Activated CD4-positive, alpha-beta memory T cell treated with anti-CD3 and anti-CD28 coated beads, Interleukin-2, amount 10 ng/mL, durations not matched to agents 7 days and 5 days (primary cell): ENCODE results near the gene ASCC3. TPM values are rescaled to one million over a fixed set of nuclear protein-coding genes. Genes with fewer than 3 reads are reported as not detected.

Source experiments
- CTCF ChIA-PET: fragments of 350-600 bp; sonication (Branson Sonifier 250); formaldehyde crosslinking; loops from one replicate; lab custom pipeline; 2021; ENCODE audit warnings: antibody characterized with exemption, inconsistent platforms; lab: Charles Lee
- POLR2A ChIA-PET: fragments of 350-600 bp; sonication (Branson Sonifier 250); formaldehyde crosslinking; loops from one replicate; lab custom pipeline; 2021; ENCODE audit warnings: antibody characterized with exemption; lab: Charles Lee
- DNase-seq: peaks from one replicate; pipeline ENCODE4 v3.0.0-alpha.2; 2020
- H3K27ac Mint-ChIP-seq: one replicate; pipeline ENCODE4 v1.8.0; 2021; ENCODE audit warnings: mild to moderate bottlenecking, mixed read lengths
- H3K27me3 Mint-ChIP-seq: one replicate; pipeline ENCODE4 v1.8.0; 2021; ENCODE audit warnings: mixed read lengths
- H3K36me3 Mint-ChIP-seq: one replicate; pipeline ENCODE4 v1.8.0; 2021; ENCODE audit warnings: low read depth, mixed read lengths
- H3K4me1 Mint-ChIP-seq: one replicate; pipeline ENCODE4 v1.8.0; 2021; ENCODE audit warnings: mixed read lengths
- H3K4me3 Mint-ChIP-seq: one replicate; pipeline ENCODE4 v1.8.0; 2021; ENCODE audit warnings: mild to moderate bottlenecking, mixed read lengths
- H3K9me3 Mint-ChIP-seq: one replicate; pipeline ENCODE4 v1.8.0; 2021; ENCODE audit warnings: mixed read lengths
- total RNA-seq, 2 experiments: library from RNA; stranded (reverse); gene quantifications; one replicate each; pipeline ENCODE4 v1.2.3, GENCODE V29; 2021

ASCC3 gene
- total RNA-seq, 2 experiments from 2014 or later = 42.4 to 46.0 TPM

GRCh38 chr6:100462706-100463629 is 418.2 kb downstream of the ASCC3 start:
- H3K27ac Mint-ChIP-seq = peak overlapping the region; percentile 47
- peaks cover 43% of the 10 kb centered on the region for H3K36me3 Mint-ChIP-seq
- CTCF ChIA-PET = interaction anchor here (0.9 to 1.3 kb wide), 2 partner anchors 17 to 346 kb away, joined by 3 read pairs; no protein-coding TSS in a partner anchor
- no peak overlapping the region for H3K4me3 Mint-ChIP-seq
- no peak for DNase-seq
- H3K4me1 Mint-ChIP-seq = peaks cover 35% of the 10 kb centered on the region
- H3K9me3 Mint-ChIP-seq = peaks cover 5% of the 10 kb centered on the region
- POLR2A ChIA-PET = interaction anchor here (2.0 kb wide), 1 partner anchor 10 kb away, joined by 6 read pairs; no protein-coding TSS in a partner anchor
- peaks cover 91% of the 10 kb centered on the region for H3K27me3 Mint-ChIP-seq

- ChIA-PET CTCF (interaction anchor here (0.9 to 1.3 kb wide), 2 partner anchors 16 to 345 kb away, joined by 3 read pairs; no protein-coding TSS in a partner anchor), POLR2A (interaction anchor here (2.0 kb wide), 1 partner anchor 11 kb away, joined by 6 read pairs; no protein-coding TSS in a partner anchor)
- no peak for DNase-seq
- Mint-ChIP-seq H3K4me1 (peaks cover 32% of the 10 kb centered on the region), H3K36me3 (peaks cover 47% of the 10 kb centered on the region), H3K27me3 (peaks cover 91% of the 10 kb centered on the region), H3K4me3 (no peak overlapping the region), H3K27ac (no peak overlapping the region), H3K9me3 (peaks cover 2% of the 10 kb centered on the region)
These were observed 419.0 kb downstream of the ASCC3 start for GRCh38 chr6:100461917-100462705.

DNA sequence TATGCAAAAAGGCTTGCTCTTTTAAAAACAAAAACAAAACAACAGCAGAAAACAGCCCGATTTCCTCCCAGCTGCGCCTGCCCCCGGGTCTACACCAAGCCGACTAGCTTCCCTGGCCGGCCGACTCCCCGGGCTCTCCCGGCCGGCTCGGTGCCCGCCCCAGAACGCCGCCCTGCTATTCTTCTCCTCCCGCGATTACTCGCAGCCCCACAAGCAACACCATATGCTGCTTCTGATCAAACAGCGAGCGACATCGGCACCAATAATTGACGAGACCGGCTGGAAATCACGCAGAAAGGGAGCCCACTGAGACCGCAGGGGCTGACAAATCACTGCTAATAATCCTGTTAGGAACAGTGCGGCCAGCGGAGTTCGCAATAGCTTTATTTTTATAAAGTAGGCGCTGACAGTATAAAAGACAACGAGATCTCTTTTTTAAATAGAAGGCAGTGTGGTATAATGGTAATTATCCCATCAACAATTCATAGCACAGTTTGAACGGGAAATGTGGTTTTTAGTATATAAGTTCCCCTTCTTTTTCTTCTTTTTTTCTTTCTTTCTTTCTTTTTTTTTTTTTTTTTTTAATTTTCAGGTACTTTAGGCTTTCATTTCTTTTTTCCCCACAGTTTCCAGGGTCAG is 419.7 kb downstream of the ASCC3 start:
- ChIA-PET POLR2A (interaction anchor here (2.0 kb wide), 1 partner anchor 11 kb away, joined by 6 read pairs; no protein-coding TSS in a partner anchor), CTCF (interaction anchor here (0.7 to 1.3 kb wide), 4 partner anchors 9 to 344 kb away, joined by 3 to 6 read pairs (median 3); no protein-coding TSS in a partner anchor)
- peaks cover 84% of the 10 kb centered on the region for H3K27me3 Mint-ChIP-seq
- H3K9me3 Mint-ChIP-seq = peaks cover 4% of the 10 kb centered on the region
- H3K27ac Mint-ChIP-seq = no peak overlapping the region
- H3K36me3 Mint-ChIP-seq = peaks cover 45% of the 10 kb centered on the region
- no peak for DNase-seq
- H3K4me1 Mint-ChIP-seq = peaks cover 26% of the 10 kb centered on the region
- H3K4me3 Mint-ChIP-seq = peak overlapping the region; percentile 30

DNA sequence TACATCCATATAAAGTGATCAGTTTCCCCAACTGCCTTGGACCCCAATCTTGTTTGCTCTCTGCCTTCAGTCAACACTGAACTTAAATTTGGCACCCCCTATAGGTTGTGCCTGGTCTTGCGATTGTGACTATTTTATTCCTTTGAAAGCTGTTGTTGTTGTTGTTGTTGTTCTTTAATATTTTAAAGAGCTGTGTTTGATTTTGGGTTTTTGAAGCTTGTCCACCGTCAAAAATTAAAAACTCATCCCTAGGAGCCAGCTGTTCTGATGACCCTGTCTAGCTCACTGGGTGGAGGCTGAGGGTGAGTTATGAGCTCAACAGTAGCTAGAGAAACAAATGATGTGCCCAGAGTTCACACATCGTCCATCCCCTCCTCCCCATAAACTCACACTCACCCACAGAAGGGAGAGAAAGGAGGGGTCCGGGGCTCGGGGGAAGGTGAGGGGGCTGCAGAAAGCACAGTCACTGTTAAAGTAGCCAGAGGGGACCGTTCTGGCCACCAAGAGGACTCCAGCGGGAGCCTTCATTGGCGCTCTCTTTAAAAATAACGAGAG is 420.4 kb downstream of the ASCC3 start:
- H3K4me3 Mint-ChIP-seq = no peak overlapping the region

DNA sequence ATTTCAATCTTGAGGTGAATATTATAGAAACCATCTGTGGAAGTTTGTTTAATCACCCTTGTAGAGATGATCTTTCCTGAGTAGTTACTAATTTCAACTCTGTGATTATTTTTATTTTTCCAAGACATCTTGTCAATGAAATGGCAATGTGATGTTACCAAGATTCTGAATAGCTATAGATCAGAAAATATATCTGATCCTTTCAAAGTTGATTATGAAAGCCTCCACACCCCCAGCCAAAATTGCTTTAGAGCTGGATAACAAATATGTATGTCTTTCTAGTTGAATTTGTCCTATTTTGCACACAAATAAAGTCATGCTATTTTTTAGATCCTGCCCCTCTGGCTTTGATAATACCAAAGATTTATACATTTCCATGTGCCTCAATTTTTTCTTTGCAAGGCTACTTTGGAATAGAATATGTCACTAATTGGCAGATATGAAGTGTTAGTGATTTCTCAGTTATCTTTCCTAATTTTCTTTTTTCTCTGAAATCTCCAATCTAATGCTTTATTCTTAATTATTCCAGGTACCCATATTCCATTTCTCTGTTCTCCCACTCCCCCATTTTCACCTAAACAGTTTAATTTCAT is 421.4 kb downstream of the ASCC3 start:
- CTCF ChIA-PET = interaction anchor here (1.0 kb wide), 1 partner anchor 343 kb away, joined by 3 read pairs; no protein-coding TSS in a partner anchor
- Mint-ChIP-seq H3K9me3 (peaks cover 13% of the 10 kb centered on the region), H3K27me3 (peaks cover 68% of the 10 kb centered on the region), H3K4me1 (peaks cover 21% of the 10 kb centered on the region), H3K27ac (no peak overlapping the region), H3K36me3 (peaks cover 46% of the 10 kb centered on the region), H3K4me3 (no peak overlapping the region)
- DNase-seq = no peak
- POLR2A ChIA-PET = interaction anchor here (1.2 kb wide), 1 partner anchor 11 kb away, joined by 3 read pairs; no protein-coding TSS in a partner anchor

More for the DNA sequence above, 420.4 kb downstream of the ASCC3 start:
- peaks cover 24% of the 10 kb centered on the region for H3K4me1 Mint-ChIP-seq
- ChIA-PET CTCF (interaction anchor here (0.7 to 1.0 kb wide), 5 partner anchors 10 to 344 kb away, joined by 3 to 6 read pairs (median 3); no protein-coding TSS in a partner anchor), POLR2A (interaction anchor here (1.2 to 2.0 kb wide), 2 partner anchors 10 to 12 kb away, joined by 3 to 6 read pairs; no protein-coding TSS in a partner anchor)
- no peak overlapping the region for H3K27ac Mint-ChIP-seq
- peaks cover 7% of the 10 kb centered on the region for H3K9me3 Mint-ChIP-seq
- peaks cover 77% of the 10 kb centered on the region for H3K27me3 Mint-ChIP-seq
- H3K36me3 Mint-ChIP-seq = peaks cover 42% of the 10 kb centered on the region
- DNase-seq = no peak

DNA sequence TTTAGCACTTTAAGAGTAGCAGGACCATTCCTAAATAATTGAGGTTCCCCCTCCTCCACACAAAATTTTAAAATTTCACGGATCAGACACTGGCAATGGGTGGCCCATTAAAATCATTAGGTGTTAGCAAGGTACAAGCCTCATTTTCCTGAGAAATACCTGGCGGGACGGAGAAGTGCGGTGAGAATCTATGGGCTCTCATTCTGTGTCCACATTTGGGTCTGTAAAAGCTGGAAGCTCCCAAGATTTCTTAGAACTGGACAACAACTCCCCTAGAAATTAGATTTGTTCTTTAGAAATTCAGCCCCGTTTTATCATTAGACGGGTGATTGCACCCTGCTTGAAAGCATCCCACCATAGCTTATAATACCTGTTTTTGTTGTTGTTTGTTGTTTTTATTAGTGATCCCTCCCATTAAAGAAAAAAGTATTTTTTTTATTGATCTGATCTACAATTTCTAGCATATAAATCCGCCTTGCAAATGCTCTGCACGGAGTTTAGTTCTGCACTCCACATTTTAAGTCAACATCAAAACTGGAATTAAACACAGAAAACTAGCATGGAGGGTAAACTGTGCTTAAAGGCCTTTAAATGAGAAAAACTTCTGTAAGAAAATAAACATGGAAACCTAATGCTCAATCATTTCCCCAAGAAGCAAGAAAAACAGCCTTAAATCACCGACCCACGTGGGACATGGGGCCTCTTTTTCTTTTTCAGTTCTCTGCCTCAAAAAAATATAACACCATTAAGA is 422.1 kb downstream of the ASCC3 start:
- H3K27ac Mint-ChIP-seq = no peak overlapping the region
- H3K27me3 Mint-ChIP-seq = peaks cover 63% of the 10 kb centered on the region
- DNase-seq = no peak
- no peak overlapping the region for H3K4me3 Mint-ChIP-seq
- H3K36me3 Mint-ChIP-seq = peaks cover 51% of the 10 kb centered on the region
- H3K9me3 Mint-ChIP-seq = peaks cover 13% of the 10 kb centered on the region
- POLR2A ChIA-PET = no interaction called here
- peaks cover 23% of the 10 kb centered on the region for H3K4me1 Mint-ChIP-seq
- CTCF ChIA-PET = no interaction called here
